ENCODE results near the gene XPNPEP2.

GRCh38 chrX:129719268-129719667 lies 19.5 kb upstream of the XPNPEP2 start:
- TF ChIP-seq CTCF (IDR thresholded peaks at IDR 0.05; ENCODE audit: insufficient read depth, low read depth, low read length) = no peak
- TF ChIP-seq EZH2 (IDR thresholded peaks at IDR 0.05; ENCODE audit: insufficient read depth, low read length) = no peak
